NCI-H226 (cell line): ENCODE data around the gene RBM47.
A peak's percentile ranks its signal among the peaks of the same experiment; 100 is the strongest.
"Not testable (repeated sequence)": the region's sequence is repeated elsewhere in the genome, so short reads cannot be mapped to it uniquely, and the experiment has no call there.

Source experiments
- DNase-seq: peaks from one replicate; pipeline ENCODE4 v3.0.0-alpha.2; 2015

The RBM47 gene

GRCh38 chr4:40481977-40482376 lies 147.7 kb downstream of the RBM47 start:
- DNase-seq: no peak

GRCh38 chr4:40480291-40480690 lies 149.4 kb downstream of the RBM47 start:
- no peak for DNase-seq

- DNase-seq: no peak
These were observed 150.3 kb downstream of the RBM47 start for GRCh38 chr4:40479378-40479777.

- DNase-seq: no peak
These were observed 154.1 kb downstream of the RBM47 start for GRCh38 chr4:40475609-40476008.

GRCh38 chr4:40473578-40474388 lies 155.9 kb downstream of the RBM47 start:
- DNase-seq: no peak

GRCh38 chr4:40471923-40472322 lies 157.7 kb downstream of the RBM47 start:
- no peak for DNase-seq

- DNase-seq: no peak
These were observed 162.9 kb downstream of the RBM47 start for GRCh38 chr4:40466789-40467188.

GRCh38 chr4:40462326-40462725 lies 167.3 kb downstream of the RBM47 start:
- DNase-seq: no peak

GRCh38 chr4:40461879-40462278 lies 167.8 kb downstream of the RBM47 start:
- DNase-seq: no peak

- DNase-seq: no peak
These were observed 168.6 kb downstream of the RBM47 start for GRCh38 chr4:40461062-40461461.

- DNase-seq: no peak
These were observed 171.0 kb downstream of the RBM47 start for GRCh38 chr4:40458683-40459082.

GRCh38 chr4:40458109-40458508 lies 171.6 kb downstream of the RBM47 start:
- DNase-seq: no peak

GRCh38 chr4:40455340-40455902 lies 174.2 kb downstream of the RBM47 start:
- peak; percentile 12 for DNase-seq

GRCh38 chr4:40454816-40455215 lies 174.8 kb downstream of the RBM47 start:
- no peak for DNase-seq

- no peak for DNase-seq
These were observed 175.8 kb downstream of the RBM47 start for GRCh38 chr4:40453912-40454311.

- peak; percentile 5 for DNase-seq
These were observed 180.8 kb downstream of the RBM47 start for GRCh38 chr4:40448875-40449274.

GRCh38 chr4:40446839-40447238 lies 182.8 kb downstream of the RBM47 start:
- peak; percentile 37 for DNase-seq

- not testable (repeated sequence) for DNase-seq
These were observed 183.4 kb downstream of the RBM47 start for GRCh38 chr4:40446261-40446750.

- no peak for DNase-seq
These were observed 184.0 kb downstream of the RBM47 start for GRCh38 chr4:40445671-40446070.

GRCh38 chr4:40441430-40441829 lies 188.2 kb downstream of the RBM47 start:
- no peak for DNase-seq

- DNase-seq: no peak
These were observed 190.1 kb downstream of the RBM47 start for GRCh38 chr4:40439519-40439918.

- no peak for DNase-seq
These were observed 191.2 kb downstream of the RBM47 start for GRCh38 chr4:40438384-40439026.

- DNase-seq: no peak
These were observed 191.8 kb downstream of the RBM47 start for GRCh38 chr4:40437741-40438383.
